NOMO-1 treated with dmso at 0.1 percent for 144 hours (cell line): Measurements from ENCODE around the gene ARHGAP24.
"Not testable (repeated sequence)": the region's sequence is repeated elsewhere in the genome, so short reads cannot be mapped to it uniquely, and the experiment has no call there.

Source experiments
- DNase-seq: peaks from one replicate; lab custom pipeline; 2025; ENCODE audit not compliant: unreplicated experiment; lab: John Stamatoyannopoulos, UW

Gene ARHGAP24

DNA sequence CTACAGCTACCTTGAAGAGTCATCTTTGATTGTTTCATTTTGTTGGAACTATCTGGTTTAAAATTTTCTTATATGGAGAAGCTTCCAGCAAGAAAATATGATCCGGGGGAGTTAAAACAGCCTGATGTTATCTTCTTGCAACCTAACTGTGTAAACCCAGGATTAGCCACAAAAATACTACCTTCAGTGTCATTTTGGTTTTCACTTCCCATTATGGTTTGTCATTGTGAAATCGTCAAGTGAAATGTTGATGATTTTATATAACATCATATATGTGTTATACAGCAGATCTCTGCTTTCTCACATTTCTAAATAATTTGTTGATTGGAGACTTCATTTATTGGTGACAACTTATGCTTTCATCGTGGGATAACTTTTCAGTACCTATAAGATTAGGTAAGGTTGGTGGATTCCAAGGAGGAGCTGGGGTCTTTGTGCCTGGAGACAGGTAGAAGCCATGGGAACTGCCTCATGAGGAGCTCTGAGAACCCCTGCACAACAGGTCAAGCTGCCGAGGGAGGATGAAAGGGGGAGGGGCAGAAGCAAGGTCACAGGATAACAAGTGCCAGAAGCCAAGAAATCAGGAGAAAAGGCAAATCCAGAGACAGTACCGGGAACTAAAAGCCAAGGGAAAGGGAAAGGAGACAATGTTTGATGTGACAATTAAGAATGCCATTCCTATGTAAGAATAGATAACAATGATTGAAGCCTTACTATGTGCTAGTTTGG, 7.2 kb downstream of the ARHGAP24 start:
- peak; percentile 16 for DNase-seq

DNA sequence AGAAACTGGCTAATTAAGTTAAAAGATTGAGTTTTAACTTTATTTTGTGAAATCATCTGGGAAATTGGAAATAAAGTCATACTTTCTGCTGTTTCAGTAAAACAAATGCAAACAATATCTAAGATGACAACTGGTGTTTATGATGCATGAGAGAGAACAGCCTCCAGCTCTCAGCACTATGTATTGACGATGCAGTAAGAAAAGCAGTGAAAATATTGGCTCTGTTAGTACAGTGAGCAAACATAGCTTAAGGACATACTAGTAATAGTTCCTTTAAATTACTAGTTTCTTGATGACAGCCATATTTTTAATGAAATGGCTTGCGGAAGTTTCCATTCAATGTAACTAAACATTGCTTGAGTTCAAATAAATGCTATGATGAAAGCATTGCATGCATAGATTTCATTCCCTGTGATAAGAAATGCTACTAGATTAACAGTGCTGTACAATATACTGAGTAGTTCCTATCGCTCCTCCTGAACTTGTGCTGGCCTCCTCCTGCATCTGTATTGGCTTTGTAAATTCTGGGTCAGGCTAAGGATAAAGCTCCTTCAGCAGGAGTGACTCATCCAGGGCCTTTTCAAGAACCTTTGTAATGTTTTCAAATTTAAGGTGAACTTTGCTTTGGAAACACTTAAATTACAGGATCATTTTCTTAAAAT, 11.6 kb downstream of the ARHGAP24 start:
- DNase-seq: no peak

- DNase-seq: no peak
These were observed 13.5 kb downstream of the ARHGAP24 start for GRCh38 chr4:85488416-85488815.

DNA sequence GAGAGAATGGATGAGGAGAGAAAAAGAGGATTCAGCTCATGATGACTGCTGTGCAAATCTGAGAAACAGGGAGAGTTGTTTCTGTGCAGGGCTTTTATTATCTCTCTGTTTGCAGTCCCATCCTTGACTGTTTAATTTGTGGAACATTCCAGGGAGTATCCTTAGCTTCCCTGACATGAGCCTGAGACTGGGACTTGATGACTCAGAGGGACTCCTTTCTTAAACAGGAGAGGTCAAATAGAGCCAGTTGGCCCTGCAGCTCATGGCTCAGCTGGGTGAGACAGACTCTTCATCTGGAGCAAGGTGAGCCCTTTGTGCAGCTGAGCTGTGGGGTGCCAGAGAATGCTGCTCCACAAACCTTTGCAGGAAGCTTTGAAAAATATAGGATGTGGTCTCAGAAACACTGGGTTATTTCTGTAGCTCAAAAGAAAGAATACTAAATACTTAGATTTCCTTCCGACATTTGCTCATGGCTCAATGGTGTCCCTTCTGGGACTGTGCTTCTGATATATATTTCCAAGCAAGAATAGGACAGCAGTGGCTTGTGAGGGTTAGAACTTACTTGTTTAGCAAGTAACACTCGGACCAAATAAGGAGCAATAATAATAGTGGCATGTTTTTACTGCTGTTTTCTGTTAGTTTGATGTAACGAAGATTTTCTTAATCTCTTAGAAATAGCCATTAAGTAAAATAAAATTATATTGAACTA, 14.5 kb downstream of the ARHGAP24 start:
- no peak for DNase-seq

DNA sequence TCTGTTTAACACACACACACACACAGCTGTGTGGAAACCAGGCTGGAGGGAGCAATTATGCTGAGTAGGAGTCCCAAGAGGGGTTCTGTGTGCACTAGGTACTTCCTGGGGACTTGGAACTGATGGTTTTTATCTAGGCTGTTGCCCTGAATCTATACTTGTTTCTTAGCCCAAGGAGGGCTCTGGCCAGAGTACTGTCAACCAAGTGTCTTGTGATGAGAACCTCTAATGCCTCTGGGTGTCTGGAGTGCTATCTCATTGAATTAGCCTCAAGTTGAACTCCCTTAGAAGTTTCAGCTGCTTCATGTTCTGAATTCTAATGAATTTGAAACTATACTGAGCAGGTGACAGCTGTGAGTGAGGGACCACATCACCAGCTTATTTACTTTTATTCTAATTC, 16.6 kb downstream of the ARHGAP24 start:
- no peak for DNase-seq

- DNase-seq: no peak
These were observed 17.4 kb downstream of the ARHGAP24 start for GRCh38 chr4:85492336-85492735.

DNA sequence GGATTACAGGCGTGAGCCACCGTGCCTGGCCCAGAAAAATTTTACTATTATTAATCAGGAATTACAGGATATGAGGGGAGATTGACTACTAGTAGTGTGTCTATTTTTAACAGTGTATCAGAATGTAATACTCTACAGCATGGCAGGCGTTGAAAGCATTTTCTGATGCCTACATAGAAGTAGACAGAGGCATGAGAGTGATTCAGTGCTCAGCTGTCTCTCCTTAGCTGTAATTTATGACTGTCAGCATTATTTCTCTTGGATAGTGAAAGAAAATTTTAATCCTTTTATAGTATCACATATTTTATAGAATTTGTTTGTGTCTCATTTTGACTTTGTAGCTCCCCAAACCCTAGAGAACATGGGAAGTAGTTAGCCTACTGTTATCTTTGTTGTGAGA, 20.7 kb downstream of the ARHGAP24 start:
- no peak for DNase-seq

DNA sequence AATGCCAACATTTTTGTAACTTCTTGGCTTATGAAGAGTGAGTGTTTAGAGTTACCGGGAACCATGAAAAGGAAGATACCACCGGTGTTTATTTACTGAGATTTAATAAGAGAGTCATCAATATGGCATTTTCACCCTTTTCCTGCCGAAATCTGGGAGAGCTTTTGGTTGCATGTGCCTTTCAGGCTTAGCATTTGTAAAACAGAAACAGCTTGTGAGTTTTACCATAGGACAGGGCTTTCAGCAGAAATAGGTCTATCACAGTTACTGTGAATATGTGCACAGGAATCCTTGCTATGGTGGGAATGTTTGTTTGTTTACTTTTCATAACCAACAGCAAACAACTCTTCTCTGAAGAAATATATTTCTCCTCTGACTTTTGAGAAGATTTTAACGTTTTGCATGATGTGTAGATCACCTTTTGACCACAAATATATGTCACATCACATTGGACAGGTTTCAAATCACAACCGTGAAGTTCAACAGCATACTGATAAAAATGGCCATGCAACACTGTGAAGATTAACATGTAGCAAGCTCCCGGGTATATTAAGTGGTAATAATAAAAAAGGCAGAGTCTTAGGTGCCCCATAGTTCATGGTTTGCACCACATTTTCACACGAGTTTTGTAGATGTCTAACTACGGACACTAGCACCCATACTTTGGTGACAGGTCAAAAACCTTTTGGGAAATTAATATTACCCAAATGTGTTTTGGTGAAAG, 21.3 kb downstream of the ARHGAP24 start:
- DNase-seq: no peak

GRCh38 chr4:85496933-85497332, 22.0 kb downstream of the ARHGAP24 start:
- no peak for DNase-seq

DNA sequence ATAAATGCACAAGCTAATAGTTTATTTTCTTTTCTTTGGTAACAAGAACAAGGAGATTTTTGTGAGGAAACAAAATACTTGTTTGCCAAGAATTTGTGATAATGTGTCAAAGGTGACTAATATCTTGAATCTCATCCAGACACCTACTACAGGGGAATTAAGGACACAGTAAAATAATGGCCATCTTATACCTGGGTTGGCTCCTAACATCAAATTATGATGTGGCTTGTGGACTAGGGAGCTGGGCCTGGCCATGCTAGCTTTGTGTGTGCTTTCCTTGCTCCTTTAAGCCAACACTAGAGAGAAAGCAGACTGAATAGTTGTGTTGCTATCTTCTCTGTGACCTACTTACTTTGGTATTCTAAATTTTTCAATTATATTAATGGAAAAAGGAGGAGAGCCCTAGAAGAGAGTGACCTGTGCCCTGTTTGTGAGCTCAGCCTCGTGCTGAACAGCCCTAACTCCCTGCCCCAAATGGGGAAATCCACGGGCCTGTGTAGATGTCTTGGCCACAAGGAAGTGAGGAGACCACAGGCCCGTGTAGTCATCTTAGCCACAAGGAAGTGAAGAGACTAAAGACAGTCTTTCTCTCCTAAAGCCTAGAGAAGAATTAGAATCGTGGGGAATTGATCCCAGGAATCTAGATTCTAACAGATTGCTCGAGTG, 23.3 kb downstream of the ARHGAP24 start:
- peak; percentile 78 for DNase-seq

DNA sequence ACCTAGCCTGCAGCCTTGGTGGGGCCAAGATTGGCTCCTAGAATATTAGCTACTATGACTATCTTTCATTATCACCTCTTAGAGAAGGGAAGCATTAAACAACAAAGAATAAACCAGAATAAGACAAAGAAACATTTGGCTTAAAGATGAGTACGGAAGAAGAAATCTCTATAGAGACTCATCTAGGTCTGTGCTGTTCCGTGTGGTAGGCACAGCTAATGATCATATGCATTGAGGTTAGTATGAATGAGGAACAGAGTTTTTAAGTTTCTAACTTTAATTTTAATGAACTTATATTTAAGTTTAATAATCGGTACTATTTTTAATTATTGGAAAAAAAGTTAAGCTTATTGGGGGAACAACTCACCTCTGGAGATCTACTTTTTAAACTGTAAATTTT, 24.6 kb downstream of the ARHGAP24 start:
- DNase-seq: no peak

GRCh38 chr4:85500110-85500867, 25.3 kb downstream of the ARHGAP24 start:
- no peak for DNase-seq

GRCh38 chr4:85501145-85501544, 26.2 kb downstream of the ARHGAP24 start:
- not testable (repeated sequence) for DNase-seq

DNA sequence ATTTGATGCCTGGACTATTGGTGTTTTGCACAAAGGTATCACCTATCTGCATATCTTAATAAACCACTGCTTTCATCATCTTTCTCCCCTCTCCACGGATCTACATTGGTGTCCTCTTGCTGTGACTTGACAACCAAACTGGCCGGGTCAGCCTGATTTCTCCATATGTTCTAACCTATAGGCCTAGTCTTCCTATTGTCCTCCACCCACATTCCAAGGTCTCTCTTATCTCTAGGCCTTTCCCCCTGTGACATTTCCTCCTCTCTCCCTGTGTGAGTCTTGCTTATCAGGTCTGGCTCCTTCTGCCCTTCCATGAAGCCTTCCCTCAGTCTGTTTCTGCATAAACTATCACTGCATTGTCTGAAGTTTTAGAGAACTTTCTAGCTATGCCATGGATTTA, 33.7 kb downstream of the ARHGAP24 start:
- DNase-seq: no peak

- no peak for DNase-seq
These were observed 35.1 kb downstream of the ARHGAP24 start for GRCh38 chr4:85509882-85510631.

DNA sequence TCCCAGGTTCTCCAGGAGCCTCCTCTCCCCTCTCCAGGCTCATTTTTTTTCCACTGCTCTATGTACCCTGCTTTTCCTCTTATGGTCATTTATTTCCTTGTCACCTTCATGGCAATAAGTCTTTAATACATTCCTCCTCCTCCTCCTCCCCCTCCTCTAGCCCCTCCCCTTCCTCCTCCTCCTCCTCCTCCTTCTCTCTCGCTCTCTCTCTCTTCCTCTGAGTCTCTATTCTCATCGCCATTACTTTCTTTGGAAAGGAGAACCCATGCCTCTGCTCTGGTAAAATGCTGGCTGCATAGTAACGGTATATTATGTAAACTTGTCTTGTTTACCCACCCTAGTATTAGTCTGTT, 35.7 kb downstream of the ARHGAP24 start:
- DNase-seq: no peak

GRCh38 chr4:85512446-85513205, 37.7 kb downstream of the ARHGAP24 start:
- DNase-seq: no peak

GRCh38 chr4:85514117-85514516, 39.2 kb downstream of the ARHGAP24 start:
- no peak for DNase-seq

DNA sequence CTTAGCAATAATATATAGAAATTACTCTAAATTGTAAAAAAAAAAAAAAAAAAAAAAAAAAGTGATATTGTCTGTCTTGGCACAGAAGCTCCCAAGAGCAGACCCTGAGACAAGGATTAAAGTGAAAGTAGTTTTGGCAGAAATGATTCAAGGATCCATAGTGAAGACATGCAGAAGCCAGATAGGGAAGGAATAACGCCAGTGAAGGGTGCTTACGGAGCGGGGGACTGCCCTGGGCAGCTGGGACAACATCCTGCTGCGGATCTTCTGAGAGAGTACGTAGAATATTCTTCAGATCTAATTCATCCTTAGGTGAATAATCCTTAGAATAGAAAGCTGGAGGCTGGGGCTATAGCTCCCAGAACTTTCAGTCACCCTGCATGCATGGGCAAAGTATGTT, 39.8 kb downstream of the ARHGAP24 start:
- no peak for DNase-seq
